Naive thymus-derived CD4-positive, alpha-beta T cell (primary cell): Measurements from ENCODE around the gene LPCAT1. TPM values are rescaled to one million over a fixed set of nuclear protein-coding genes. Genes with fewer than 3 reads are reported as not detected.

Experiments used
- ATAC-seq: fragments of 150-1000 bp; cut with Tn5 transposase; 2 replicates; pipeline ENCODE4 v1.10.0; 2021; ENCODE audit warnings: mild to moderate bottlenecking, moderate library complexity
- CTCF ChIA-PET: fragments of 350-600 bp; sonication (Branson Sonifier 250); formaldehyde crosslinking; loops from one replicate; lab custom pipeline; 2021; ENCODE audit warnings: antibody characterized with exemption; lab: Charles Lee
- POLR2A ChIA-PET: fragments of 350-600 bp; sonication (Branson Sonifier 250); formaldehyde crosslinking; loops from one replicate; lab custom pipeline; 2021; ENCODE audit warnings: antibody characterized with exemption, inconsistent platforms; lab: Charles Lee
- DNase-seq, 9 donors: peaks; one replicate each; pipeline versions ENCODE4 v3.0.0 to v3.0.0-alpha.2; 2020 to 2022; ENCODE audit warnings: mixed read lengths in 1 of 9
- H3K27ac ChIP-seq: one replicate; pipeline ENCODE4 v1.7.0; 2013; ENCODE audit warnings: mild to moderate bottlenecking, low read depth, low read length, moderate library complexity
- H3K27me3 ChIP-seq, 2 donors: one replicate each; pipeline ENCODE4 v1.7.0; 2013; ENCODE audit warnings: low read length in 2 of 2, mild to moderate bottlenecking in 2 of 2, moderate library complexity in 2 of 2; ENCODE audit not compliant: control insufficient read depth in 2 of 2, insufficient read depth in 2 of 2
- H3K36me3 ChIP-seq, 3 experiments: 1 replicate in 2 of 3; 2 replicates in 1 of 3; pipeline ENCODE4 v1.7.0; 2013; ENCODE audit warnings: low read length in 3 of 3, mild to moderate bottlenecking in 3 of 3, moderate library complexity in 1 of 3; ENCODE audit not compliant: insufficient read depth in 3 of 3, control insufficient read depth in 2 of 3
- H3K4me1 ChIP-seq, 2 donors: one replicate each; pipeline ENCODE4 v1.7.0; 2013; ENCODE audit warnings: low read length in 2 of 2, mild to moderate bottlenecking in 2 of 2, moderate library complexity in 1 of 2; ENCODE audit not compliant: control insufficient read depth in 2 of 2, insufficient read depth in 2 of 2
- H3K4me3 ChIP-seq: 2 replicates; pipeline ENCODE4 v1.7.0; 2013; ENCODE audit warnings: mild to moderate bottlenecking, low read length
- H3K9me3 ChIP-seq, 3 experiments: 1 replicate in 2 of 3; 2 replicates in 1 of 3; pipeline ENCODE4 v1.7.0; 2013; ENCODE audit warnings: low read length in 3 of 3; ENCODE audit not compliant: control insufficient read depth in 2 of 3
- H3K27ac Mint-ChIP-seq, 9 donors: one replicate each; pipeline ENCODE4 v1.8.0; 2020 to 2022; ENCODE audit warnings: mixed read lengths in 9 of 9, mild to moderate bottlenecking in 8 of 9, moderate library complexity in 5 of 9, inconsistent platforms in 2 of 9
- H3K27me3 Mint-ChIP-seq, 5 donors: one replicate each; pipeline ENCODE4 v1.8.0; 2021 to 2022; ENCODE audit warnings: mixed read lengths in 5 of 5, mild to moderate bottlenecking in 1 of 5
- H3K36me3 Mint-ChIP-seq, 5 donors: one replicate each; pipeline ENCODE4 v1.8.0; 2020 to 2022; ENCODE audit warnings: mixed read lengths in 5 of 5, mild to moderate bottlenecking in 3 of 5, inconsistent platforms in 1 of 5
- H3K4me1 Mint-ChIP-seq, 7 donors: one replicate each; pipeline ENCODE4 v1.8.0; 2020 to 2022; ENCODE audit warnings: mixed read lengths in 7 of 7, mild to moderate bottlenecking in 3 of 7, inconsistent platforms in 1 of 7
- H3K4me3 Mint-ChIP-seq, 10 donors: one replicate each; pipeline ENCODE4 v1.8.0; 2020 to 2022; ENCODE audit warnings: mild to moderate bottlenecking in 10 of 10, mixed read lengths in 10 of 10, moderate library complexity in 6 of 10, inconsistent platforms in 2 of 10
- H3K9me3 Mint-ChIP-seq, 11 donors: one replicate each; pipeline ENCODE4 v1.8.0; 2020 to 2022; ENCODE audit warnings: mixed read lengths in 11 of 11, mild to moderate bottlenecking in 4 of 11, inconsistent platforms in 1 of 11, moderate library complexity in 1 of 11
- intact Hi-C, 2 donors: fragments of 100-400 bp; cut with micrococcal nuclease; formaldehyde crosslinking; loops; one replicate each; pipeline ENCODE4 v1.15.1; 2023
- polyA plus RNA-seq, 2 donors: library from polyadenylated mRNA; unstranded; fragments of 300-500 nt; fragmentation: Illumina TruSeq; gene quantifications; one replicate each; pipeline ENCODE4 v1.2.3, GENCODE V29; 2021
- total RNA-seq, 6 experiments: library from RNA in 5 of 6; stranded (reverse) in 5 of 6; gene quantifications; 1 replicate in 5 of 6; 2 replicates in 1 of 6; pipeline ENCODE4 v1.2.3 and lab custom pipeline; 2021 to 2026

The LPCAT1 gene
- total and polyA plus RNA-seq, 7 experiments from 2014 or later = 9.9 to 89.4 (median 40.9) TPM

DNA sequence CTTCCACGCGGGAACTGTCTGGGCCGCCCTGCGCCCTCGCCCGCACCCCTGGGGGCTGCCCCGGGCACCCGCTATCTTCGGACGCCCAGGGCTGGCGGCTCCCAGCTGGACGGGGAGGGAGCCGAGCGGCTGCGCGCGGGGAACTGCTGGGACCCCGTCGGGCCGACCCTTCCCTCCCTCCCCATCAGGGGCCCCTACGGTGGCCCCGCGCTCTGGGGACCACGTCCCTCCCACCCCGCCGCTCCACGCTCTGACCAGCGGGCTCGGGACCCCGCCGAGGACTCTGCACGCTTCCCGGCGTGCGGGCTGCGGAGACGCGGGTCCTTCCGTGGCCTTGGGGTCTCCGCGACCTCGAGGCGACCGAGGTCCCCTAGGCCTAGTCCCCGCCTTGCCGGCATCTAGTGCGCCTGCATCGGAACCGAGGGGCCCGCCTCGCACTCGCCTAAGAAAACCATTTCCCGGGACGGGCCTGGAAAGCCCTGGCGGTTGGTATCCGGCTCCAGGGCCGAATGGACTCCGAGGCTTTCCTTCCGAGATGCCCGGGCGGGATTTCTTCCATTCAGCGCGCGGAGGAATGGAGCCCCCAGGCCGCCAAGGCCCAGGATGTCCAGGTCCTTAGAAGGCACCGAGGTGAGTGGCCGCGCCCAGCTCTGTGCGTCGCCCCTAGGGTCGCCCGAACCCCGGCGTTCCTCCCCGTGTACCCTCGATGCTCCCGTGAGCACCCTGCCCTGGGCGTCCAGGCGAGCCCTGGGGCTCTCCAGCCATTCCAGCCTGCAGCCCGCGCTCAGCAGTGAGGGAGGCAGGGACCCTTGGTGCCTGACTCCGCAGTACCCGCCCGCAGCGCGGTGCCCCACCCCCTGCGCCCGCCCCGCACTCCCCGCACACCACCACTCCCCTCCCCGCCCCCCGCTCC, 77.8 kb downstream of the LPCAT1 start:
- no peaks in the 10 kb centered on the region for H3K36me3 Mint-ChIP-seq
- POLR2A ChIA-PET = no interaction called here
- intact Hi-C loops = no loop called here
- no peak overlapping the region for H3K27ac Mint-ChIP-seq
- peaks cover 0 to 33% (median 9%) of the 10 kb centered on the region in 7 donors for H3K4me1 Mint-ChIP-seq
- H3K4me1 ChIP-seq = peaks cover 0 to 19% of the 10 kb centered on the region in 2 donors
- CTCF ChIA-PET = no interaction called here
- H3K9me3 ChIP-seq = peaks cover 0 to 4% (median 0%) of the 10 kb centered on the region in 3 experiments
- peak in 1 of 9 donors; percentile 2 for DNase-seq
- peaks cover 39 to 63% (median 51%) of the 10 kb centered on the region in 5 donors for H3K27me3 Mint-ChIP-seq
- no peaks in the 10 kb centered on the region for H3K27me3 ChIP-seq
- H3K4me3 Mint-ChIP-seq = peak overlapping the region in 1 of 10 donors; percentile 40
- no peak overlapping the region for H3K4me3 ChIP-seq
- ATAC-seq = no peak
- H3K9me3 Mint-ChIP-seq = peaks cover 0 to 7% (median 0%) of the 10 kb centered on the region in 11 donors
- H3K27ac ChIP-seq = no peak overlapping the region
- no peaks in the 10 kb centered on the region for H3K36me3 ChIP-seq

DNA sequence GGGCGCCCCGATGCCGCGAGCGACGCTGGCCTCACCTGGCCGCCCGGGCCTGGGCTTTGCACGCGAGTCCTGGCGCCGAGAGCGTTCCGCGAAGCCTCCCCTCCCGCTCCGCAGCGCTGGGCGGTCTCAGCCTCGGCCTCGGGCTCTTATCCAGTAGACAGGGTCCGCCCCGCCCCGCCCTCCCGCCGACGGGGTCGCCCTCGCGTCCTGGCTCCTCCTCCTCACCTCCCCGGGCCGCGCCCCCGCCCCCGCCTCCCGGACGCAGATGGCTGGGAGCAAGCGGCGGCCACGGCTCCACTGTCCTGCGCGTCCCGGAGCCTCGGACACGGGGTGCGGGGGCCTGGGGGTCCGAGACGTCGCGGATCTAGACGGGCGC, 78.5 kb downstream of the LPCAT1 start, which contains the start of gene SLC6A3:
SLC6A3 (minus strand) TSS at position 128 of the 376 bp plus-strand sequence. CDS start 2,243 bp downstream, outside the sequence.
- peaks cover 0 to 33% (median 9%) of the 10 kb centered on the region in 7 donors for H3K4me1 Mint-ChIP-seq
- CTCF ChIA-PET = no interaction called here
- peaks cover 0 to 2% (median 0%) of the 10 kb centered on the region in 5 donors for H3K36me3 Mint-ChIP-seq
- no peaks in the 10 kb centered on the region for H3K27me3 ChIP-seq
- peaks cover 0 to 13% (median 3%) of the 10 kb centered on the region in 11 donors for H3K9me3 Mint-ChIP-seq
- peaks cover 0 to 19% of the 10 kb centered on the region in 2 donors for H3K4me1 ChIP-seq
- ATAC-seq (no peak), DNase-seq (peak in 1 of 9 donors; percentile 4)
- H3K4me3 ChIP-seq = no peak within 1 kb of the TSS
- H3K4me3 Mint-ChIP-seq = peak within 1 kb of the TSS in 7 of 10 donors; percentile 17 to 79 (median 36)
- peaks cover 43 to 69% (median 50%) of the 10 kb centered on the region in 5 donors for H3K27me3 Mint-ChIP-seq
- POLR2A ChIA-PET = no interaction called here
- H3K36me3 ChIP-seq = no peaks in the 10 kb centered on the region
- no peak within 1 kb of the TSS for H3K27ac Mint-ChIP-seq
- H3K27ac ChIP-seq = no peak within 1 kb of the TSS
- intact Hi-C loops = no loop called here
- peaks cover 0 to 10% (median 0%) of the 10 kb centered on the region in 3 experiments for H3K9me3 ChIP-seq

DNA sequence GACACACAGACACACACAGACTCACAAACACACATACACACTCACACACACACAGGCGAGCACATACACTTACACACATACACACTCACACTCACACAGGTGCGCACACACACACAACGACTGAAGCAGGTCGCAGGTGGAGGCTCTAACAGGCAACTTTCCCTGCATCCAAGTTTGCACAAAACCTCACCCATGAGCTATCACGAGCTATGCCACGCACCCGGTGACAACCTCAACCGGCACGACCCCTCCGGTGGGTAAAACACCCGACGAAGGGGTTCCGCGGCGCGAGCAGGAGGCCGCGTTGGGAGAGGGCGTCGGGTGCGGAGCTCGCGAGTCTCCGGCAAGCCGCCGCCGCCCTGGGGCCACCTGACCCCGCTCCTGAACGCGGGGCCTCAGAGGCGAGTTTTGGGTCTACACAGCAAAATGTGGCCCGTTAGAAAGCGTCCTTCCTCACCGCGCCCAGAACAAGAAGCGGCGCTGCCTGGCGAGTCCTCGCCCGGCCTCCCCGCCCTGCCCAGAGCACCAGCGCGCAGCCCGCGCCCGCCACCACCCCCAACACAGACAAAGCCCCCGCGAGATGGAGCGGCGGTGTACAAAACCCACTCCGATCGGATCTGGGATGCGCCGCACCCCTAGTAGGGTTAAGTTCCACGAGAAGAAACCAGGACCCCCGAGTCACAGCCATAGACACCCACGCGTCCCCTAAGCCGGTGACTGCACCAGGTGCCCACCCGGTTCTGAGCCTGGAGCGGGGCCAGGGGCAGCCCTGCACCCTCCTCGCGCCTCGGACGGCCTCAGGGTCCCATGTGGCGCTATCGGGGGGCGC, 79.2 kb downstream of the LPCAT1 start:
- DNase-seq = peak in 1 of 9 donors; percentile 5
- POLR2A ChIA-PET = no interaction called here
- Mint-ChIP-seq H3K4me1 (peaks cover 0 to 33% (median 9%) of the 10 kb centered on the region in 7 donors), H3K27ac (peak overlapping the region in 1 of 9 donors; percentile 48), H3K27me3 (peaks cover 48 to 77% (median 53%) of the 10 kb centered on the region in 5 donors), H3K36me3 (peaks cover 0 to 6% (median 0%) of the 10 kb centered on the region in 5 donors), H3K4me3 (peak overlapping the region in 7 of 10 donors; percentile 17 to 79 (median 36)), H3K9me3 (peaks cover 3 to 19% (median 8%) of the 10 kb centered on the region in 11 donors)
- no peak for ATAC-seq
- H3K27ac ChIP-seq = no peak overlapping the region
- peaks cover 0 to 10% (median 0%) of the 10 kb centered on the region in 3 experiments for H3K9me3 ChIP-seq
- intact Hi-C loops = no loop called here
- H3K27me3 ChIP-seq = no peaks in the 10 kb centered on the region
- peaks cover 0 to 19% of the 10 kb centered on the region in 2 donors for H3K4me1 ChIP-seq
- no peaks in the 10 kb centered on the region for H3K36me3 ChIP-seq
- CTCF ChIA-PET = no interaction called here
- H3K4me3 ChIP-seq = no peak overlapping the region

DNA sequence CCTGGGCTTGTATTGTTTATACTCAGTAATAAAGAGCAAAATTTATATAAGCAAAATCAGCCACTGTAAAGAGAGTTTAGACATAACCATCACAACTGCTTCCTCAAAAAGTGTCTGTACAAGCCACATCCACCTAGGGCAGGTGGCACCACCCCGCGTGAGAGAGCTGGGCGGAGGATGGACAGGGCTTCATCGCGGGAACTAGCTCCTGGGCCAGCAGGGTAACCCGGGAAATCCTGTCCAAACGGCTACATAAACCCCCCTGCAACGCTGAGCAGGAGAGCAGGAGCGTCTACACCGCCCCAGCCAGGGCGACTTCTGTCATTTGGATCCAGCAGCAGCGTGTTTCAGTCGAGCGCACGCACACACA, 79.8 kb downstream of the LPCAT1 start:
- Histone ChIP-seq H3K4me3 (no peak overlapping the region), H3K9me3 (peaks cover 0 to 10% (median 0%) of the 10 kb centered on the region in 3 experiments), H3K27me3 (no peaks in the 10 kb centered on the region), H3K27ac (no peak overlapping the region), H3K36me3 (no peaks in the 10 kb centered on the region), H3K4me1 (peaks cover 0 to 17% of the 10 kb centered on the region in 2 donors)
- peak overlapping the region in 6 of 10 donors; percentile 9 to 79 (median 36) for H3K4me3 Mint-ChIP-seq
- intact Hi-C loops = no loop called here
- peak in 1 of 9 donors; percentile 0 for DNase-seq
- H3K4me1 Mint-ChIP-seq = peaks cover 0 to 32% (median 9%) of the 10 kb centered on the region in 7 donors
- ATAC-seq = no peak
- ChIA-PET POLR2A (no interaction called here), CTCF (no interaction called here)
- peaks cover 3 to 17% (median 8%) of the 10 kb centered on the region in 11 donors for H3K9me3 Mint-ChIP-seq
- peak overlapping the region in 1 of 9 donors; percentile 48 for H3K27ac Mint-ChIP-seq
- H3K36me3 Mint-ChIP-seq = peaks cover 0 to 6% (median 0%) of the 10 kb centered on the region in 5 donors
- H3K27me3 Mint-ChIP-seq = peaks cover 45 to 74% (median 49%) of the 10 kb centered on the region in 5 donors

DNA sequence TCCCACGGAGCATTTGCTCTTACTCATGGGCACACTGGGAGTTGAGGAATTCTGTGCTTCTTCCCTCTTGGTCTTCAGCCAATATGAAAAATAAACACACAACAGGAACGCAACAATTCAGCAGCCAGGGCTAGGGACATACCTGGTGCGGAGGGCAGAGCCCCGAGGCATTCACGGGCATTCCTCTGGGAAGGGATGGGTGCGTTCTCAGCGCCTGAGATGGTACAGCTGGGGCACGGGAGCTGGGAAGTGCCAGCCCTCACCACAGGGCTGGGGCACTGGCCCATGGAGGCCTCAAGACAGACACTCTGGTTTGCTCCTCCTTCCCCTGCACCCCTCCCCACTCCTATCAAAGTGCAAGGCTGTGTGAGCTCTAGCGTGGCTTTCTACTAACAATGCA, 80.6 kb downstream of the LPCAT1 start:
- Mint-ChIP-seq H3K27ac (no peak overlapping the region), H3K27me3 (peaks cover 39 to 77% (median 46%) of the 10 kb centered on the region in 5 donors), H3K4me1 (peaks cover 0 to 25% (median 9%) of the 10 kb centered on the region in 7 donors), H3K9me3 (peaks cover 3 to 12% (median 7%) of the 10 kb centered on the region in 11 donors), H3K36me3 (peaks cover 0 to 6% (median 0%) of the 10 kb centered on the region in 5 donors), H3K4me3 (peak overlapping the region in 1 of 10 donors; percentile 9)
- Histone ChIP-seq H3K9me3 (peaks cover 0 to 10% (median 0%) of the 10 kb centered on the region in 3 experiments), H3K36me3 (no peaks in the 10 kb centered on the region), H3K27me3 (no peaks in the 10 kb centered on the region), H3K27ac (no peak overlapping the region), H3K4me1 (peaks cover 0 to 9% of the 10 kb centered on the region in 2 donors), H3K4me3 (no peak overlapping the region)
- ATAC-seq (no peak), DNase-seq (no peak)
- ChIA-PET POLR2A (no interaction called here), CTCF (interaction anchor here (0.7 kb wide), 1 partner anchor 33 kb away, joined by 5 read pairs; no protein-coding TSS in a partner anchor)
- intact Hi-C loops = no loop called here
